ENCODE data around the gene BRME1.

The BRME1 gene

DNA sequence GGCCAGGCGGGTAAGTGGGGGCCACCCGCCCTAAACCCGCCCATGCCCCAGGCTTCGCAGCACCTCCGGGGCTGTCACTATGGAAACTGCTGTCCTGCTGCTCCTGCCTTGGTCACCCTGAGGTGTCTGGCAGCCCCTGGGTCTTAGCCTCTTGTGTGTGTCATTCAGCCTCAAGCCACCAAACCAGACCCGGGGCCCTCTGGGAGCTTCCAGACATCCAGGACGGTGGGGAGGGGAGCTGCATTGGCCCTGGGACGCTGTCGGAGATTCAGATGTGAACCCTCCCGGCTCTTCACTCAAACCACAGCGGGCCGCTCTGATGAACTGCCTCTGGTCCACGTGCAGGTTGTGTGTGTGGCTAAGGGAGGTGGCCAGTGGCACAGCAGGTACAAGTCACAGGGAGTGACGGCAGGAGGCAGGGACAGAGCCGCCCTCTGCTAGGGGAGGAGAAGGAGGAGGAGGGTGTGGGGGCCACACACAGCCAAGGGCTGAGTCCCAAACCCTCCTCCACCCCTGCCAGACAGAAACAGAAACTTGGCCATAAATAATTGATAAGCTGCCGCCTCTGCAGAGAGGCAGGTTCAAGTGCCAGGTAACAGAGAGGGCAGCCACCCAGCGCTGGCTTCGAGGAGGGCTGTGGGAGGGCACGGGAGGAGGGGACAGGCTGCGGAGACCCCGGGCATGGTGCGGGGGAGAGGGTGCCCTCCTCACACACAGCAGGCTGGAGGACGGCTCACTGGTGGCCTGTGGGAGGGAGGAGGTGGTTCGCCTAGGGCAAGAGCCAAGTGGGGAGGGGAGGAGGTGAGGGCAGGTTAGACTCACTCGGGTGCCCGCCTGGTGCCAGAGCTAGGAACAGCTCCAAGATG lies 21.0 kb downstream of the BRME1 start:
- DNase-seq (ENCODE audit: low read depth), result no peak
- H3K4me3 ChIP-seq (ENCODE audit: control insufficient read depth, low read depth, low read length), result no peak overlapping the region
- TF ChIP-seq, protein P1, sequence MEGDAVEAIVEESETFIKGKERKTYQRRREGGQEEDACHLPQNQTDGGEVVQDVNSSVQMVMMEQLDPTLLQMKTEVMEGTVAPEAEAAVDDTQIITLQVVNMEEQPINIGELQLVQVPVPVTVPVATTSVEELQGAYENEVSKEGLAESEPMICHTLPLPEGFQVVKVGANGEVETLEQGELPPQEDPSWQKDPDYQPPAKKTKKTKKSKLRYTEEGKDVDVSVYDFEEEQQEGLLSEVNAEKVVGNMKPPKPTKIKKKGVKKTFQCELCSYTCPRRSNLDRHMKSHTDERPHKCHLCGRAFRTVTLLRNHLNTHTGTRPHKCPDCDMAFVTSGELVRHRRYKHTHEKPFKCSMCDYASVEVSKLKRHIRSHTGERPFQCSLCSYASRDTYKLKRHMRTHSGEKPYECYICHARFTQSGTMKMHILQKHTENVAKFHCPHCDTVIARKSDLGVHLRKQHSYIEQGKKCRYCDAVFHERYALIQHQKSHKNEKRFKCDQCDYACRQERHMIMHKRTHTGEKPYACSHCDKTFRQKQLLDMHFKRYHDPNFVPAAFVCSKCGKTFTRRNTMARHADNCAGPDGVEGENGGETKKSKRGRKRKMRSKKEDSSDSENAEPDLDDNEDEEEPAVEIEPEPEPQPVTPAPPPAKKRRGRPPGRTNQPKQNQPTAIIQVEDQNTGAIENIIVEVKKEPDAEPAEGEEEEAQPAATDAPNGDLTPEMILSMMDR (IDR thresholded peaks at IDR 0.05; ENCODE audit: control insufficient read depth, insufficient read depth, low read depth, low read length, missing control alignments), result no peak

DNA sequence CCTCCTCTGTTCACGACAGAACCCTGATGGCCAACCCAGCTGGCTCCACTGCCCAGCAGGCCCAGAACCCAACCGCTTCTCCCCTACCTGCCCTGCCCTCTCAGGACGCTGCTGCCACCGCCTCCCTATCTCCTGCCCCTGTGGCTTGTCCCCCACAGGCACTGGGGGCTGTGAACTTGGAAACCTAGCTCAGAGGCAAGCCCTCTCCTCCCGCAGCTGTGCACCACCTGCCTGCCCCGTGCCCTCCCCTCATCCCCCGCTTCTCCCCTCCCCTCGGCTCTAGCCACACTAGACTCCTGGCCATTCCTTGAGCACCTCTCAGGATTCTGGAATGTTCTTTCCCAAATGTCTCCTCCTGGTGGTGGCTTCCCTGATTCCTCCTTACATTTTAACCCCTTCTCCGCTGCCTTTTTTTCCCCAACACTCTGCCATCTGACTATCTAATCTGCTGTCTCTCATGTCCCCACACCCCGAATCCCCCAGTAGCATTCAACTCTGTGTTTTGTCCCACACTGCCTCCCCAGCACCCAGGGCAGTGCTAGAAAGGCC lies 22.3 kb downstream of the BRME1 start:
- TF ChIP-seq, protein P1 (IDR thresholded peaks at IDR 0.05; ENCODE audit: control insufficient read depth, insufficient read depth, low read depth, low read length, missing control alignments), result peak; percentile 34
- no peak overlapping the region for H3K4me3 ChIP-seq (ENCODE audit: control insufficient read depth, low read depth, low read length)
- DNase-seq (ENCODE audit: low read depth), result no peak

DNA sequence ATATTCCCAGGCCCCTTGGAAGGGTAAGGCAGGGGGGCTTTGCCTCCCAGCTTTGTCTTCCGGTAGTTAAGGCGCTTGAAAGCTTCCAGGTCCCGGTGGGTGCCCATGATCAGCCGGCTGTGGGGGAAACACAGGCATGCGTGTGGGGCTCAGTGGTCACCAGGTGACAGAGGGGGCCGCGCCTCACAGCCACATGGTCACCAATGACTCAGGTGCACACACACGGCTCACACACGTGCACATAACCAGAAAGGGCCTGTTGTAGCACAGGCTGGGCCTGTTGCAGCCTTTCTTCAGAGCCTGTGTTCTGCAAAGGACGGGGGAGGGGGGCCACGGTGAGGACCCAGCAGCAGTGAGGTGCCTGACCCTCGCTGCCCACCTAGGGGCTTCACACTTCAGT lies 23.1 kb downstream of the BRME1 start:
- no peak for DNase-seq (ENCODE audit: low read depth)
- TF ChIP-seq, protein P1 (IDR thresholded peaks at IDR 0.05; ENCODE audit: control insufficient read depth, insufficient read depth, low read depth, low read length, missing control alignments), result no peak
- H3K4me3 ChIP-seq (ENCODE audit: control insufficient read depth, low read depth, low read length), result no peak overlapping the region

DNA sequence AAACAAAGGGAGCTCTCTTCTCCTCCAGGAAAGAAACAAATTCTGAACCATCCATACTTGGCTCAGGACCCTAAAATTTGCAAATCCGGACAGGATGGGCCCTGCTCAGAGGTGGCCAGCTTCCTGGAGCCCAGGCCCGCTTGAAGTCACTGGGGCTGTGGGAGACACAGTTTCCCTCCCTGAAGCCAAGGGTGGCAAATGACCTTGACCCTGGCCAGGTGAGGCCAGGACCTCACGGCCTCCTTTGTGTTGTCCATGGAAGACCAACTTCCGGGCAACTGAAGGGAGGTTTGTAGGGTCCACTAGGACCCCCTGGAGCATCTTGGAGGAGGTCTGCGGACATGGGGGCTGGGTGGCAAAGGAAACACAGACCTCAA lies 23.5 kb downstream of the BRME1 start:
- no peak overlapping the region for H3K4me3 ChIP-seq (ENCODE audit: control insufficient read depth, low read depth, low read length)
- no peak for DNase-seq (ENCODE audit: low read depth)
- TF ChIP-seq, protein P1 (IDR thresholded peaks at IDR 0.05; ENCODE audit: control insufficient read depth, insufficient read depth, low read depth, low read length, missing control alignments), result no peak

DNA sequence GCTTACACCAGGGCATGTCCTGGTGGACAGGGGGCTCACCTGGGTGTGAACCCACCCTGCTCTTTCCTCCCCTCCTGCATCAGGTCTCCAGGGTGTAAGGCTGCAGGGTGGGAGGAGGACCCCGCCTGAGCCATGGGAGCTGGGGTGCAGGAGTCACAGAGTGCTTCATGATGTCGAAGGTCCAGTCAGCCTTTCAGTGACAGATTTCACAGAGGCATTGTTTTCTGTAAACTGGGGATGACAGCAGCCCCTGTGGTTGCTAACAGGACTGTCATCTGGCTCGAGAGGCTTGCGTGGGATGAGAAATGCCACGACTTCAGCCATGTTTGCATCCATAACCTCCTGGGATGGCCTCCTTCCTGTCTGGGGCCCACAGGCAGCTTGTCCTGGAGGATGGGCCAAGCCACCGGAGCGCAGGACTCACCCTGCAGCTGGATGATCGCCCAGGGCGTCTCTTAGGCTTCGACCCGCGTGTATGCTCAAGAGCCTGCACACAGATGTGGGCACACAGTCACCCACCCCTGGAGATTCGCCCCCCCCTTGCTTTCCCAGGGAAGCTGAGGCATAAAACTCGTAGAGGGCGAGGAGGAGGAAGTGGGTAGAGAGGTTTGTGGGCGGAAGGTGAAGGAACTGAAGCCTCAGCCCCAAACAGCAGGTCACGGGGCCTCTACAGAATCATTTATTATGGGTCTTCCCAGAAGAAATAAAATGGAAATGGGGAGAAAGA lies 24.1 kb downstream of the BRME1 start:
- no peak overlapping the region for H3K4me3 ChIP-seq (ENCODE audit: control insufficient read depth, low read depth, low read length)
- DNase-seq (ENCODE audit: low read depth), result no peak
- TF ChIP-seq, protein P1 (IDR thresholded peaks at IDR 0.05; ENCODE audit: control insufficient read depth, insufficient read depth, low read depth, low read length, missing control alignments), result no peak

DNA sequence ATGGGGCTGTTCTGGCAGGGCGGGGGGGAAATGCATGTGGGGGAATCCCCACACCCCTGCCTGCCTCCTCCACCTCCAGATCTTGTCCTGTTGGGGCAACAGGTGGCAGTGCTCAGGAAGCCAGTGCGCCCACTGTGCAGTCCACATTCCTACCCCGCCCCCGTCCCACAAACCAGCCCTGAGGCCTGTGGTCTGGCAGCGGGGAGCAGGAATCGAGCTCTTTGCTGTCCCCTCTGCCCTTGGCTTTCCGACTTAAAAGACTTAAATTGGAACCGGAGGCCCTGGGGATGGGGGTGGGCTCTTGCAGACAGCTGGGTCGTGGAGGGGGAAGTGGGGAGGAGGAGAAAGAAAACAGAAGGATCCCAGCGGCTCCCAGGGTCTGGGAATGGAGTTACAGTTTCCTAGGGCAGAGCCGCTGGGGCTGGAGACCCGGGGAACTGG lies 24.6 kb downstream of the BRME1 start:
- DNase-seq (ENCODE audit: low read depth), result no peak
- TF ChIP-seq, protein P1 (IDR thresholded peaks at IDR 0.05; ENCODE audit: control insufficient read depth, insufficient read depth, low read depth, low read length, missing control alignments), result no peak
- no peak overlapping the region for H3K4me3 ChIP-seq (ENCODE audit: control insufficient read depth, low read depth, low read length)
